Brain microvascular endothelial cell (primary cell): ENCODE measurements around the gene MUC2.

Experiments used
- DNase-seq: peaks from one replicate; pipeline ENCODE4 v3.0.0-alpha.2; 2020
- H3K27ac ChIP-seq: fragments of 250-450 bp; sonication (Bioruptor Pico); 2 replicates; pipeline ENCODE4 v1.5.1; 2020; ENCODE audit warnings: mild to moderate bottlenecking, moderate library complexity
- H3K27me3 ChIP-seq: fragments of 250-450 bp; sonication (Bioruptor Pico); replicated peaks from 2 replicates; pipeline ENCODE4 v1.5.1; 2020; ENCODE audit warnings: mild to moderate bottlenecking
- H3K36me3 ChIP-seq: fragments of 250-450 bp; sonication (Bioruptor Pico); replicated peaks from 2 replicates; pipeline ENCODE4 v1.5.1; 2020; ENCODE audit warnings: mild to moderate bottlenecking
- H3K4me3 ChIP-seq: 2 replicates; pipeline ENCODE4 v1.5.1; 2011; ENCODE audit warnings: low read depth, mild to moderate bottlenecking, control low read depth, low read length, moderate library complexity
- CTCF ChIP-seq: IDR thresholded peaks from 2 replicates; pipeline ENCODE4 v1.5.1; 2011; ENCODE audit warnings: low read depth, mild to moderate bottlenecking, moderate library complexity, low read length, control low read depth, inconsistent platforms; ENCODE audit errors: missing control alignments
- in situ Hi-C: cut with HindIII; loops from 2 replicates; pipeline ENCODE4 v1.10.0; 2017; ENCODE audit warnings: low sequenced_read_pairs, low pct_ligation_motif_present

The MUC2 gene

GRCh38 chr11:1087279-1087960, 12.7 kb downstream of the MUC2 start:
- Histone ChIP-seq H3K4me3 (no peak overlapping the region), H3K27me3 (no peaks in the 10 kb centered on the region), H3K36me3 (no peaks in the 10 kb centered on the region), H3K27ac (no peak overlapping the region)
- in situ Hi-C loops, result no loop called here
- no peak for DNase-seq
- TF ChIP-seq CTCF, result no peak

DNA sequence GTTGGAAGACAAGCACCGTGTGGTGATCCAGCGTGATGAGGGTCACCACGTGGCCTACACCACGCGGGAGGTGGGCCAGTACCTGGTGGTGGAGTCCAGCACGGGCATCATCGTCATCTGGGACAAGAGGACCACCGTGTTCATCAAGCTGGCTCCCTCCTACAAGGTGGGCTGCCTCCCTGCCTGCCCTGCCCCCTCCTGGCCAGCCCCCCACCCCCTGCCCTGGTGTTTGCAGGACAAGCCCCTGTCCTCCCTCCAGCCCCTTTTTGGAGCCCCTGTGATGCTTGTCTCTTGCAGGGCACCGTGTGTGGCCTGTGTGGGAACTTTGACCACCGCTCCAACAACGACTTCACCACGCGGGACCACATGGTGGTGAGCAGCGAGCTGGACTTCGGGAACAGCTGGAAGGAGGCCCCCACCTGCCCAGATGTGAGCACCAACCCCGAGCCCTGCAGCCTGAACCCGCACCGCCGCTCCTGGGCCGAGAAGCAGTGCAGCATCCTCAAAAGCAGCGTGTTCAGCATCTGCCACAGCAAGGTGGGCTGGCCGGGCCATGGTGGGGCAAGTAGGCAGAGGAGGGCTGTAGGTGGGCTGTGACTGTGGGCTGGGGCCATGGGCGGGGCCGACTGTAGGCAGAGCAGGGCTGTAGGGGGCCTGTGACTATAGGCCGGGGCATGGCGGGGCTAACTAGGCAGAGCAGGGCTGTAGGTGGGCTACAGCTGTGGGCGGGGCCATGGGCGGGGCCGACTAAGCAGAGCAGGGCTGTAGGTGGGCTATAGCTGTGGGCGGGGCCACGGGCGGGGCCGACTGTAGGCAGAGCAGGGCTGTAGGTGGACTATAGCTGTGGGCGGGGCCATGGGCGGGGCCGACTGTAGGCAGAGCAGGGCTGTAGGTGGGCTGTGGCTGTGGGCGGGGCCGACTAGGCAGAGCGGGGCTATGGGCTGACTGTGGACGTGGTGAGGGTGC, 13.6 kb downstream of the MUC2 start:
- in situ Hi-C loops, result no loop called here

GRCh38 chr11:1088927-1089737, 14.5 kb downstream of the MUC2 start:
- Histone ChIP-seq H3K27me3 (no peaks in the 10 kb centered on the region), H3K36me3 (no peaks in the 10 kb centered on the region), H3K4me3 (no peak overlapping the region), H3K27ac (no peak overlapping the region)
- no peak for DNase-seq
- in situ Hi-C loops, result no loop called here
- no peak for TF ChIP-seq CTCF

More for the DNA sequence above, 13.6 kb downstream of the MUC2 start:
- no peak overlapping the region for H3K4me3 ChIP-seq
- no peaks in the 10 kb centered on the region for H3K36me3 ChIP-seq
- no peaks in the 10 kb centered on the region for H3K27me3 ChIP-seq
- TF ChIP-seq CTCF, result no peak
- DNase-seq, result no peak
- H3K27ac ChIP-seq, result no peak overlapping the region

DNA sequence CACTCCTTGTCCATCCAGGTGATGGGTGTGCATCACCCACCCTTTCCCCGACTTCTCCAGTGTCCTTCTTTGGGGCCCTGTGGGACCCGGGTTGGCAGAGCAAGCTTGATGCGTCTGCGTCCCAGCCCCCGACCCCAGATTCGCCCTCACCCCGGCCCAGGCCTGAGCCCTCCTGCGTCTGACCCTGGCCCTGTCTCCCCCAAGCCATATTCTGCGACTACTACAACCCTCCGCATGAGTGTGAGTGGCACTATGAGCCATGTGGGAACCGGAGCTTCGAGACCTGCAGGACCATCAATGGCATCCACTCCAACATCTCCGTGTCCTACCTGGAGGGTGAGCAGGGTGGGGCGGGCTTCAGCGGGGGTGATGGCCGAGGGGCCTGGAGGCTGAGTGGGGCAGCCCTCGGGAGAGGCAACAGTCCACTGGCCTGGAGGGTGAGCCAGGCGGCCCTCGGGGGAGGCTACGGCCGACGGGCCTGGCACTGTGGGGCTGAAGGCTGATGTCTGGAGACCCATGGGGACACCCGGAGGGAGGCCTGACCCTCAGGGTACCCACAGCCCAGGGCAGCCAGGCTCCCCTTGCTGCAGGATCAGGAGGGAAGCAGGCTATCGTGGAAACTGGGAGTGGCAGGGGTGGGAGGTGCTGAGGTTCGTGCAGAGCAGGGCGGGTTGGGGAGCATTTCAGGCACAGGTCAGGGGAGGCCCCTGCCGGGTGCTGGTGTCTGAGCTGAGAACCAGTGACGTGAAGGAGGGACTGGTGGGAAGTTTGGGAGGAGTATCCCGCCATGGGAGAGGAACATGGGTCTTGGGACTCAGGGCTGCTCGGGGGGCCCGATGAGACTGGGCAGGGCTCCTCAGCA, 15.3 kb downstream of the MUC2 start:
- Histone ChIP-seq H3K4me3 (no peak overlapping the region), H3K36me3 (no peaks in the 10 kb centered on the region), H3K27ac (no peak overlapping the region), H3K27me3 (no peaks in the 10 kb centered on the region)
- in situ Hi-C loops, result no loop called here
- DNase-seq, result no peak
- TF ChIP-seq CTCF, result no peak
